Kidney tubule cell (primary cell): ENCODE results near the gene MYL12B.
A peak's percentile ranks its signal among the peaks of the same experiment; 100 is the strongest.
"Not testable (repeated sequence)": the region's sequence is repeated elsewhere in the genome, so short reads cannot be mapped to it uniquely, and the experiment has no call there.

Experiments
- DNase-seq: peaks from one replicate; pipeline ENCODE4 v3.0.0-alpha.2; 2018; ENCODE audit warnings: low spot score

The MYL12B gene

GRCh38 chr18:3262234-3263131, 550 bp downstream of the MYL12B start:
- DNase-seq: peak; percentile 67

- DNase-seq: no peak
Measured at GRCh38 chr18:3263132-3263700, 1.3 kb downstream of the MYL12B start.

GRCh38 chr18:3264362-3264761, 2.4 kb downstream of the MYL12B start:
- DNase-seq: peak; percentile 54

GRCh38 chr18:3265564-3266033, 3.7 kb downstream of the MYL12B start:
- DNase-seq: peak; percentile 48

GRCh38 chr18:3266062-3266608, 4.2 kb downstream of the MYL12B start:
- peak; percentile 39 for DNase-seq

- DNase-seq: no peak
Measured at GRCh38 chr18:3268306-3268705, 6.4 kb downstream of the MYL12B start.

GRCh38 chr18:3269241-3269913, 7.4 kb downstream of the MYL12B start:
- peak; percentile 58 for DNase-seq

GRCh38 chr18:3269914-3270299, 8.0 kb downstream of the MYL12B start:
- no peak for DNase-seq

- no peak for DNase-seq
Measured at GRCh38 chr18:3273042-3273441, 11.1 kb downstream of the MYL12B start.

GRCh38 chr18:3277643-3278213, 15.8 kb downstream of the MYL12B start:
- DNase-seq: not testable (repeated sequence)

GRCh38 chr18:3279201-3280185, 17.6 kb downstream of the MYL12B start:
- DNase-seq: no peak

GRCh38 chr18:3281456-3282400, 19.8 kb downstream of the MYL12B start:
- peak; percentile 84 for DNase-seq

- no peak for DNase-seq
Measured at GRCh38 chr18:3283253-3283863, 21.4 kb downstream of the MYL12B start.

GRCh38 chr18:3283908-3284307, 22.0 kb downstream of the MYL12B start:
- DNase-seq: no peak

- DNase-seq: no peak
Measured at GRCh38 chr18:3284501-3284900, 22.6 kb downstream of the MYL12B start.

- DNase-seq: no peak
Measured at GRCh38 chr18:3286159-3286558, 24.2 kb downstream of the MYL12B start.

- DNase-seq: no peak
Measured at GRCh38 chr18:3293196-3293951, 31.4 kb downstream of the MYL12B start.

GRCh38 chr18:3294435-3295080, 32.6 kb downstream of the MYL12B start:
- DNase-seq: peak; percentile 63
